HEK293T (cell line): ENCODE data around the gene WDR36.

Experiments used
- BHLHE40 ChIP-seq: fragments of 450-650 bp; IDR thresholded peaks from 2 replicates; pipeline ENCODE4 v1.6.1; 2016; ENCODE audit warnings: mild to moderate bottlenecking, moderate library complexity, borderline replicate concordance
- ELF4 ChIP-seq: fragments of 450-650 bp; IDR thresholded peaks from 2 replicates; pipeline ENCODE4 v1.6.1; 2017; ENCODE audit warnings: antibody characterized with exemption
- FOXM1 ChIP-seq: fragments of 450-650 bp; IDR thresholded peaks from 2 replicates; pipeline ENCODE4 v1.6.1; 2017; ENCODE audit warnings: mild to moderate bottlenecking, borderline replicate concordance
- HDGF ChIP-seq: fragments of 450-650 bp; IDR thresholded peaks from 2 replicates; pipeline ENCODE4 v1.6.1; 2017; ENCODE audit warnings: antibody characterized with exemption, borderline replicate concordance
- NFRKB ChIP-seq: fragments of 450-650 bp; IDR thresholded peaks from 2 replicates; pipeline ENCODE4 v1.6.1; 2016; ENCODE audit warnings: mild to moderate bottlenecking, moderate library complexity
- PKNOX1 ChIP-seq: fragments of 450-650 bp; IDR thresholded peaks from 2 replicates; pipeline ENCODE4 v1.6.1; 2016
- TARDBP ChIP-seq: fragments of 450-650 bp; IDR thresholded peaks from 2 replicates; pipeline ENCODE4 v1.6.1; 2016

GRCh38 chr5:111138096-111138495 is 45.9 kb downstream of the WDR36 start:
- TF ChIP-seq HDGF (no peak), TARDBP (no peak), NFRKB (no peak), PKNOX1 (no peak), ELF4 (no peak), BHLHE40 (no peak), FOXM1 (no peak)
